ENCODE results near the gene PDE6C.
A peak's percentile ranks its signal among the peaks of the same experiment; 100 is the strongest.

PDE6C gene

GRCh38 chr10:93595378-93596161 lies 16.8 kb upstream of the PDE6C start:
- DNase-seq = no peak

- no peak for DNase-seq
Measured at GRCh38 chr10:93596539-93596938, 15.8 kb upstream of the PDE6C start.

GRCh38 chr10:93597075-93597599 lies 15.2 kb upstream of the PDE6C start:
- no peak for DNase-seq

- no peak for DNase-seq
Measured at GRCh38 chr10:93598157-93598556, 14.2 kb upstream of the PDE6C start.

- DNase-seq = no peak
Measured at GRCh38 chr10:93599335-93599734, 13.0 kb upstream of the PDE6C start.

- no peak for DNase-seq
Measured at GRCh38 chr10:93599778-93600177, 12.6 kb upstream of the PDE6C start.

GRCh38 chr10:93600446-93601145 lies 11.7 kb upstream of the PDE6C start:
- DNase-seq = peak; percentile 38

- DNase-seq = peak; percentile 28
Measured at GRCh38 chr10:93601146-93601773, 11.1 kb upstream of the PDE6C start, which contains the start of gene RBP4. TSS of gene RBP4 (minus strand) at chr10:93601235. CDS start at chr10:93601028, 207 bp downstream.

GRCh38 chr10:93601774-93602162 lies 10.6 kb upstream of the PDE6C start:
- DNase-seq = no peak

GRCh38 chr10:93603023-93603422 lies 9.3 kb upstream of the PDE6C start:
- no peak for DNase-seq

GRCh38 chr10:93604146-93604545 lies 8.2 kb upstream of the PDE6C start:
- peak; percentile 64 for DNase-seq

GRCh38 chr10:93608421-93608820 lies 3.9 kb upstream of the PDE6C start:
- DNase-seq = no peak

GRCh38 chr10:93613126-93613525 lies 789 bp downstream of the PDE6C start:
- no peak for DNase-seq

GRCh38 chr10:93614101-93614825 lies 1.9 kb downstream of the PDE6C start:
- no peak for DNase-seq

- DNase-seq = peak; percentile 31
Measured at GRCh38 chr10:93615576-93616235, 3.4 kb downstream of the PDE6C start.

- DNase-seq = no peak
Measured at GRCh38 chr10:93620925-93621324, 8.6 kb downstream of the PDE6C start.

- DNase-seq = no peak
Measured at GRCh38 chr10:93622942-93623341, 10.6 kb downstream of the PDE6C start.

GRCh38 chr10:93628858-93629257 lies 16.5 kb downstream of the PDE6C start:
- no peak for DNase-seq

GRCh38 chr10:93629647-93630305 lies 17.4 kb downstream of the PDE6C start:
- no peak for DNase-seq

GRCh38 chr10:93630625-93631557 lies 18.6 kb downstream of the PDE6C start:
- DNase-seq = no peak

- no peak for DNase-seq
Measured at GRCh38 chr10:93639791-93640190, 27.5 kb downstream of the PDE6C start.
